RWPE2 (cell line): Measurements from ENCODE around the gene NFYC.
A peak's percentile ranks its signal among the peaks of the same experiment; 100 is the strongest.

Experiments used
- ATAC-seq: fragments of 200-7000 bp; cut with Tn5 transposase; 3 replicates; pipeline ENCODE4 v1.9.1; 2021; ENCODE audit warnings: low read depth
- DNase-seq: peaks from one replicate; pipeline ENCODE4 v3.0.0-alpha.2; 2020; ENCODE audit warnings: low spot score
- H3K27ac ChIP-seq: fragments of 450-650 bp; 2 replicates; pipeline ENCODE4 v1.5.1; 2017; ENCODE audit warnings: mild to moderate bottlenecking; ENCODE audit not compliant: poor library complexity, severe bottlenecking
- H3K27me3 ChIP-seq: fragments of 250-450 bp; sonication (Bioruptor Pico); 2 replicates; pipeline ENCODE4 v1.5.1; 2021; ENCODE audit warnings: mild to moderate bottlenecking, moderate library complexity; ENCODE audit not compliant: insufficient read depth, poor library complexity, severe bottlenecking
- H3K36me3 ChIP-seq: fragments of 250-450 bp; sonication (Bioruptor Pico); 2 replicates; pipeline ENCODE4 v1.5.1; 2020; ENCODE audit warnings: low read depth, mild to moderate bottlenecking, moderate library complexity
- H3K4me1 ChIP-seq: fragments of 250-450 bp; sonication (Bioruptor Pico); 2 replicates; pipeline ENCODE4 v1.5.1; 2021; ENCODE audit warnings: mild to moderate bottlenecking, moderate library complexity; ENCODE audit not compliant: insufficient read depth, poor library complexity, severe bottlenecking
- H3K4me3 ChIP-seq: fragments of 250-450 bp; sonication (Bioruptor Pico); 2 replicates; pipeline ENCODE4 v1.5.1; 2021; ENCODE audit warnings: mild to moderate bottlenecking, moderate library complexity; ENCODE audit not compliant: severe bottlenecking
- H3K9me3 ChIP-seq: fragments of 250-450 bp; sonication (Bioruptor Pico); 2 replicates; pipeline ENCODE4 v1.5.1; 2021; ENCODE audit warnings: mild to moderate bottlenecking, moderate library complexity; ENCODE audit not compliant: severe bottlenecking
- CTCF ChIP-seq: fragments of 450-650 bp; IDR thresholded peaks from one replicate; pipeline ENCODE4 v1.5.1; 2017; ENCODE audit warnings: mild to moderate bottlenecking, moderate library complexity; ENCODE audit not compliant: poor library complexity, severe bottlenecking

Gene NFYC

DNA sequence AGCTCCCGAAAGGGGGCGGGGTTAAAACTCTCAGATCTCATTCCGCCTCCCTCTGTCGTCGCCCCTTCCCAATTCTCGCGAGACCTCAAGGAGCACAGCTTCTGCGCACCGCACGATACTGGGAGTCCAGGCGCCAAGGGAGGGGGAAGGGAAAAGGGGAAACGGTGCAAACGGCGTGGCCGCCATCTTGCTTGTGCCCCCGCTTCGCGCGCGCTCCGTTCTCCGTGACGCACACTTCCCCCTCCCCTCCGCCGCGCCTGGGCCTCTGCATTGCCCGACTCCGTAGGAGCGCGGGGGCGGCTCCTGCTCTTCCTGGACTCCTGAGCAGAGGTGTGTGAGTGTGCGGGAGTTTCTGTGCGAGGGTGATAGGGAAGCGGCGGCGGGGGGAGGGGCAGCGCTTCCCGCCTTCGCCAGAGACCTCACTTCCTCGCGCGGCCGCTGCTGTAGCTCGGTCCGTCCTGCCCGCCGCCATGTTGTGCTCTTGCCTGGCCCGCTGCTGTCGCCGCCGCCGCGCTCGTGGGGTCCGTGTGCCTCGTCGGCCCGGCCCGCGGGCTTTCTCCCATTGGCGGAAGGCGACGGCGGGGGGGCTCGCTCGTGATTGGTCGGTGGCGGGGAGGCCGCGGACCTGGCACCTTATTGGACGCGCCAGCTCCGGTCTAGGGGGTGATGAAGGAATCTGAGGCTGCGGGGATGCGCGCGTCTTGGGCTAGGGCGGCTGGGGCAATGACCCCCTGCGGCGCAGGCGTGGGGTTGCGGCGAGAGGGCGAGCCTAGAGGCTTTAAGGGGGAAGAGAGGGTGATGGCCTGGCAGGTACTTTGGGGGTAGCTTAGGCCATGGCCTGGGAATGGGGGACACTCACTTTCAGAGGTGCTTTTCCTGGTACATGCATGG lies at the start of gene NFYC:
Gene NFYC (plus strand): TSS at position 167 of the 891 bp plus-strand sequence. CDS start 47,140 bp downstream, outside the sequence.
- no peaks in the 10 kb centered on the region for H3K36me3 ChIP-seq
- H3K27me3 ChIP-seq: no peaks in the 10 kb centered on the region
- peak within 1 kb of the TSS; percentile 69 for H3K4me3 ChIP-seq
- DNase-seq: peak; percentile 97
- H3K27ac ChIP-seq: peak within 1 kb of the TSS; percentile 82
- peak; percentile 88 for ATAC-seq
- no peaks in the 10 kb centered on the region for H3K9me3 ChIP-seq
- H3K4me1 ChIP-seq: peaks cover 14% of the 10 kb centered on the region
- no peak for TF ChIP-seq CTCF

- DNase-seq (no peak), ATAC-seq (no peak)
- TF ChIP-seq CTCF: no peak
- H3K9me3 ChIP-seq: no peaks in the 10 kb centered on the region
- H3K36me3 ChIP-seq: no peaks in the 10 kb centered on the region
- no peaks in the 10 kb centered on the region for H3K4me1 ChIP-seq
- H3K27me3 ChIP-seq: no peaks in the 10 kb centered on the region
- no peak overlapping the region for H3K4me3 ChIP-seq
- H3K27ac ChIP-seq: no peak overlapping the region
Measured at GRCh38 chr1:40645118-40645680, 46.3 kb upstream of the NFYC start.

GRCh38 chr1:40646315-40646714 lies 45.2 kb upstream of the NFYC start:
- H3K27ac ChIP-seq: no peak overlapping the region
- H3K27me3 ChIP-seq: no peaks in the 10 kb centered on the region
- H3K4me3 ChIP-seq: no peak overlapping the region
- DNase-seq (no peak), ATAC-seq (0 out of 3 replicates have a peak, but pooled peaks have one; percentile 56)
- no peaks in the 10 kb centered on the region for H3K4me1 ChIP-seq
- no peaks in the 10 kb centered on the region for H3K36me3 ChIP-seq
- TF ChIP-seq CTCF: no peak
- H3K9me3 ChIP-seq: no peaks in the 10 kb centered on the region

- no peak for DNase-seq
- Histone ChIP-seq H3K27ac (no peak overlapping the region), H3K9me3 (no peaks in the 10 kb centered on the region), H3K4me3 (no peak overlapping the region), H3K36me3 (no peaks in the 10 kb centered on the region), H3K27me3 (no peaks in the 10 kb centered on the region), H3K4me1 (no peaks in the 10 kb centered on the region)
- no peak for ATAC-seq
- no peak for TF ChIP-seq CTCF
Measured at GRCh38 chr1:40648200-40648599, 43.3 kb upstream of the NFYC start.
